Measurements from ENCODE around the gene MYT1. TPM values are rescaled to one million over a fixed set of nuclear protein-coding genes. Genes with fewer than 3 reads are reported as not detected.

The MYT1 gene
- total and polyA plus RNA-seq, 2 of the 13 experiments (the other 11 are each of a cell fraction or from before 2014, with no cell fraction given) = 0.58 to 2.5 TPM

- TF ChIP-seq, protein P1, sequence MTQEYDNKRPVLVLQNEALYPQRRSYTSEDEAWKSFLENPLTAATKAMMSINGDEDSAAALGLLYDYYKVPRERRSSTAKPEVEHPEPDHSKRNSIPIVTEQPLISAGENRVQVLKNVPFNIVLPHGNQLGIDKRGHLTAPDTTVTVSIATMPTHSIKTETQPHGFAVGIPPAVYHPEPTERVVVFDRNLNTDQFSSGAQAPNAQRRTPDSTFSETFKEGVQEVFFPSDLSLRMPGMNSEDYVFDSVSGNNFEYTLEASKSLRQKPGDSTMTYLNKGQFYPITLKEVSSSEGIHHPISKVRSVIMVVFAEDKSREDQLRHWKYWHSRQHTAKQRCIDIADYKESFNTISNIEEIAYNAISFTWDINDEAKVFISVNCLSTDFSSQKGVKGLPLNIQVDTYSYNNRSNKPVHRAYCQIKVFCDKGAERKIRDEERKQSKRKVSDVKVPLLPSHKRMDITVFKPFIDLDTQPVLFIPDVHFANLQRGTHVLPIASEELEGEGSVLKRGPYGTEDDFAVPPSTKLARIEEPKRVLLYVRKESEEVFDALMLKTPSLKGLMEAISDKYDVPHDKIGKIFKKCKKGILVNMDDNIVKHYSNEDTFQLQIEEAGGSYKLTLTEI (CRISPR knock-in tag; conservative IDR thresholded peaks at IDR 0.05) = no peak
- TF ChIP-seq HNRNPH1 (optimal IDR thresholded peaks at IDR 0.05; ENCODE audit: low read depth, low read length) = no peak
- TF ChIP-seq, protein P2, sequence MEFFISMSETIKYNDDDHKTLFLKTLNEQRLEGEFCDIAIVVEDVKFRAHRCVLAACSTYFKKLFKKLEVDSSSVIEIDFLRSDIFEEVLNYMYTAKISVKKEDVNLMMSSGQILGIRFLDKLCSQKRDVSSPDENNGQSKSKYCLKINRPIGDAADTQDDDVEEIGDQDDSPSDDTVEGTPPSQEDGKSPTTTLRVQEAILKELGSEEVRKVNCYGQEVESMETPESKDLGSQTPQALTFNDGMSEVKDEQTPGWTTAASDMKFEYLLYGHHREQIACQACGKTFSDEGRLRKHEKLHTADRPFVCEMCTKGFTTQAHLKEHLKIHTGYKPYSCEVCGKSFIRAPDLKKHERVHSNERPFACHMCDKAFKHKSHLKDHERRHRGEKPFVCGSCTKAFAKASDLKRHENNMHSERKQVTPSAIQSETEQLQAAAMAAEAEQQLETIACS (CRISPR knock-in tag; IDR thresholded peaks at IDR 0.05) = no peak
- TF ChIP-seq, protein P3, sequence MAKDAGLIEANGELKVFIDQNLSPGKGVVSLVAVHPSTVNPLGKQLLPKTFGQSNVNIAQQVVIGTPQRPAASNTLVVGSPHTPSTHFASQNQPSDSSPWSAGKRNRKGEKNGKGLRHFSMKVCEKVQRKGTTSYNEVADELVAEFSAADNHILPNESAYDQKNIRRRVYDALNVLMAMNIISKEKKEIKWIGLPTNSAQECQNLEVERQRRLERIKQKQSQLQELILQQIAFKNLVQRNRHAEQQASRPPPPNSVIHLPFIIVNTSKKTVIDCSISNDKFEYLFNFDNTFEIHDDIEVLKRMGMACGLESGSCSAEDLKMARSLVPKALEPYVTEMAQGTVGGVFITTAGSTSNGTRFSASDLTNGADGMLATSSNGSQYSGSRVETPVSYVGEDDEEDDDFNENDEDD (CRISPR knock-in tag; IDR thresholded peaks at IDR 0.05; ENCODE audit: borderline replicate concordance) = peak; percentile 46; the same call in 1 of the 2 replicates
- TF ChIP-seq PITX1 (CRISPR knock-in tag; IDR thresholded peaks at IDR 0.05) = peak; percentile 67
- TF ChIP-seq NPAS2 (CRISPR knock-in tag; IDR thresholded peaks at IDR 0.05; ENCODE audit: borderline replicate concordance) = peak; percentile 65; the same call in 1 of the 2 replicates
- TF ChIP-seq, protein P4, sequence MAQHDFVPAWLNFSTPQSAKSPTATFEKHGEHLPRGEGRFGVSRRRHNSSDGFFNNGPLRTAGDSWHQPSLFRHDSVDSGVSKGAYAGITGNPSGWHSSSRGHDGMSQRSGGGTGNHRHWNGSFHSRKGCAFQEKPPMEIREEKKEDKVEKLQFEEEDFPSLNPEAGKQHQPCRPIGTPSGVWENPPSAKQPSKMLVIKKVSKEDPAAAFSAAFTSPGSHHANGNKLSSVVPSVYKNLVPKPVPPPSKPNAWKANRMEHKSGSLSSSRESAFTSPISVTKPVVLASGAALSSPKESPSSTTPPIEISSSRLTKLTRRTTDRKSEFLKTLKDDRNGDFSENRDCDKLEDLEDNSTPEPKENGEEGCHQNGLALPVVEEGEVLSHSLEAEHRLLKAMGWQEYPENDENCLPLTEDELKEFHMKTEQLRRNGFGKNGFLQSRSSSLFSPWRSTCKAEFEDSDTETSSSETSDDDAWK (CRISPR knock-in tag; IDR thresholded peaks at IDR 0.05) = no peak
- TF ChIP-seq KDM1A (CRISPR knock-in tag; IDR thresholded peaks at IDR 0.05) = peak; percentile 43; the same call in 1 of the 2 replicates
- peak; percentile 94; the same call in 1 of the 2 replicates for TF ChIP-seq ZNF446 (CRISPR knock-in tag; IDR thresholded peaks at IDR 0.05)
- peak; percentile 95 for TF ChIP-seq ZNF740 (CRISPR knock-in tag; IDR thresholded peaks at IDR 0.05)
- no peak for TF ChIP-seq HNRNPL (IDR thresholded peaks at IDR 0.05; ENCODE audit: low read depth, low read length)
- peak; percentile 93 for TF ChIP-seq TEF (CRISPR knock-in tag; IDR thresholded peaks at IDR 0.05)
- no peak for TF ChIP-seq POLR2G (IDR thresholded peaks at IDR 0.05; ENCODE audit: low read depth, low read length)
- no peak for TF ChIP-seq ZMYM3 (CRISPR knock-in tag; IDR thresholded peaks at IDR 0.05)
- no peak for TF ChIP-seq NCOA5 (CRISPR knock-in tag; IDR thresholded peaks at IDR 0.05)
- peak; percentile 90 for TF ChIP-seq SIN3A (IDR thresholded peaks at IDR 0.05; ENCODE audit: borderline replicate concordance, low read depth, low read length)
- TF ChIP-seq ZNF562 (CRISPR knock-in tag; IDR thresholded peaks at IDR 0.05; ENCODE audit: borderline replicate concordance) = no peak
- no peak for TF ChIP-seq ZNF44 (CRISPR knock-in tag; IDR thresholded peaks at IDR 0.05)
- peak; percentile 74 for TF ChIP-seq GATAD2A (CRISPR knock-in tag; IDR thresholded peaks at IDR 0.05)
- TF ChIP-seq SRY (CRISPR knock-in tag; IDR thresholded peaks at IDR 0.05) = peak; percentile 99
- peak; percentile 53; the same call in 1 of the 2 replicates for TF ChIP-seq TCF7 (IDR thresholded peaks at IDR 0.05; ENCODE audit: low read depth)
- no peak for TF ChIP-seq RORA (CRISPR knock-in tag; IDR thresholded peaks at IDR 0.05)
- peak; percentile 81; the same call in 1 of the 2 replicates for TF ChIP-seq ZBTB21 (CRISPR knock-in tag; IDR thresholded peaks at IDR 0.05)
- peak; percentile 91 for TF ChIP-seq ZBTB38 (CRISPR knock-in tag; IDR thresholded peaks at IDR 0.05)
Observed at GRCh38 chr20:64161356-64162238, 2.7 kb upstream of the MYT1 start (continued).

All from HepG2 (cell line).